ENCODE results near the gene GSK3B.

DNA sequence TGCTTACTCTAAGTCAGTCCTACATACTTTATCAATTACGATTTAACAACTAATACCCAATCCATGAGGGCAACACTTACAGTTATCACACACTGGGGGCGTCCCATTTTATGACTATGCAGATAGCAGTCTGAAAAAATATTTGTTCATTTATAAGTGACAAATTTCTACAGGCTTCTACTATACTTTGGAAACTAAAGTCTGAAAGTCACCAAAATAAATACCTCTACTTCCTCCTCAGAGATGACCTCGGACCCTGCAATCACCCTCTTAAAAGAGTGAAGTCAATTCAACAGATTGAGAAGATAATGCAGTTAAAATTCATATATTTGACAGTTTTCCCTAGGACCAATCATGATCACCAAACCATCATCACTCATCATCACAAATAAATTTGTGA, 76.6 kb downstream of the GSK3B start:
- TF ChIP-seq CTCF (IDR thresholded peaks at IDR 0.05), result no peak
- TF ChIP-seq POLR2A (IDR thresholded peaks at IDR 0.05), result no peak

Measured in prostate gland (tissue), 2 donors.